ENCODE measurements around the gene PTPN6. TPM values are rescaled to one million over a fixed set of nuclear protein-coding genes. Genes with fewer than 3 reads are reported as not detected.
A peak's percentile ranks its signal among the peaks of the same experiment; 100 is the strongest.

PTPN6 gene
- total RNA-seq, 4 donors from 2014 or later = 18.5 to 59.1 (median 39.4) TPM

DNA sequence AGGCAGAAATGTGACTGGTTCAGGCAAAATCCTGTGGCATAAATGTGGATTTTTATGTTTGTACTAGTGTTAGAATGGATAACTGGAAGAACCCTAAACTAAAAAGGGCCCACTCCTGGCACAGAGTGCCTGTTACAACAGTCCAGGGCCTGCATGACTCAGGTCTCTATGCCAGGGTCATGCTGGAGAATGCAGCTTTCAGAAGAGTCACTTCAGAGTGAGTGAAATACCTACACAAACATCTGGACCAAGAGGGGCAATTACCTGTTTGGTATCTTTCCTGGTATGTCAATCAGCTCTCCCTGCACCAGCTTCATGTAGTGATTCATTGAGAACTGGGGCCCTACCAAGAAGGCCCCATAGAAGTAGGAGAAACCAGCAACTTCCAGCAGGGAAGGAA lies 29.6 kb downstream of the PTPN6 start:
- Histone ChIP-seq H3K9me3 (no peaks in the 10 kb centered on the region), H3K36me3 (peaks cover 62% of the 10 kb centered on the region), H3K4me3 (no peak overlapping the region), H3K27ac (no peak overlapping the region), H3K27me3 (no peaks in the 10 kb centered on the region), H3K4me1 (peaks cover 16% of the 10 kb centered on the region)
- no peak for DNase-seq (ENCODE audit: low spot score in 2 of 2)
- TF ChIP-seq POLR2AphosphoS5 (IDR thresholded peaks at IDR 0.05) = no peak
- TF ChIP-seq EP300 (IDR thresholded peaks at IDR 0.05) = no peak
- TF ChIP-seq POLR2A (IDR thresholded peaks at IDR 0.05) = no peak
- TF ChIP-seq, protein P1, sequence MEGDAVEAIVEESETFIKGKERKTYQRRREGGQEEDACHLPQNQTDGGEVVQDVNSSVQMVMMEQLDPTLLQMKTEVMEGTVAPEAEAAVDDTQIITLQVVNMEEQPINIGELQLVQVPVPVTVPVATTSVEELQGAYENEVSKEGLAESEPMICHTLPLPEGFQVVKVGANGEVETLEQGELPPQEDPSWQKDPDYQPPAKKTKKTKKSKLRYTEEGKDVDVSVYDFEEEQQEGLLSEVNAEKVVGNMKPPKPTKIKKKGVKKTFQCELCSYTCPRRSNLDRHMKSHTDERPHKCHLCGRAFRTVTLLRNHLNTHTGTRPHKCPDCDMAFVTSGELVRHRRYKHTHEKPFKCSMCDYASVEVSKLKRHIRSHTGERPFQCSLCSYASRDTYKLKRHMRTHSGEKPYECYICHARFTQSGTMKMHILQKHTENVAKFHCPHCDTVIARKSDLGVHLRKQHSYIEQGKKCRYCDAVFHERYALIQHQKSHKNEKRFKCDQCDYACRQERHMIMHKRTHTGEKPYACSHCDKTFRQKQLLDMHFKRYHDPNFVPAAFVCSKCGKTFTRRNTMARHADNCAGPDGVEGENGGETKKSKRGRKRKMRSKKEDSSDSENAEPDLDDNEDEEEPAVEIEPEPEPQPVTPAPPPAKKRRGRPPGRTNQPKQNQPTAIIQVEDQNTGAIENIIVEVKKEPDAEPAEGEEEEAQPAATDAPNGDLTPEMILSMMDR (IDR thresholded peaks at IDR 0.05) = no peak

GRCh38 chr12:6981152-6982052 lies 30.2 kb downstream of the PTPN6 start:
- no peak for TF ChIP-seq EP300 (IDR thresholded peaks at IDR 0.05)
- TF ChIP-seq, protein P1 (IDR thresholded peaks at IDR 0.05) = no peak
- H3K27me3 ChIP-seq = no peaks in the 10 kb centered on the region
- H3K27ac ChIP-seq = no peak overlapping the region
- WGBS = 89% methylated on average over 10 of the region's 10 CpGs
- no peaks in the 10 kb centered on the region for H3K9me3 ChIP-seq
- no peak for DNase-seq (ENCODE audit: low spot score in 2 of 2)
- H3K36me3 ChIP-seq = peaks cover 59% of the 10 kb centered on the region
- peaks cover 16% of the 10 kb centered on the region for H3K4me1 ChIP-seq
- no peak overlapping the region for H3K4me3 ChIP-seq

- Histone ChIP-seq H3K9me3 (no peaks in the 10 kb centered on the region), H3K27ac (no peak overlapping the region), H3K4me3 (no peak overlapping the region), H3K36me3 (peaks cover 50% of the 10 kb centered on the region), H3K27me3 (no peaks in the 10 kb centered on the region), H3K4me1 (peaks cover 16% of the 10 kb centered on the region)
- 89% methylated on average over 7 of the region's 7 CpGs for WGBS
- DNase-seq (ENCODE audit: low spot score in 2 of 2) = no peak
- TF ChIP-seq POLR2AphosphoS5 (IDR thresholded peaks at IDR 0.05) = no peak
- TF ChIP-seq POLR2A (IDR thresholded peaks at IDR 0.05) = no peak
- no peak for TF ChIP-seq EP300 (IDR thresholded peaks at IDR 0.05)
Observed at GRCh38 chr12:6982532-6982931, 31.4 kb downstream of the PTPN6 start.

DNA sequence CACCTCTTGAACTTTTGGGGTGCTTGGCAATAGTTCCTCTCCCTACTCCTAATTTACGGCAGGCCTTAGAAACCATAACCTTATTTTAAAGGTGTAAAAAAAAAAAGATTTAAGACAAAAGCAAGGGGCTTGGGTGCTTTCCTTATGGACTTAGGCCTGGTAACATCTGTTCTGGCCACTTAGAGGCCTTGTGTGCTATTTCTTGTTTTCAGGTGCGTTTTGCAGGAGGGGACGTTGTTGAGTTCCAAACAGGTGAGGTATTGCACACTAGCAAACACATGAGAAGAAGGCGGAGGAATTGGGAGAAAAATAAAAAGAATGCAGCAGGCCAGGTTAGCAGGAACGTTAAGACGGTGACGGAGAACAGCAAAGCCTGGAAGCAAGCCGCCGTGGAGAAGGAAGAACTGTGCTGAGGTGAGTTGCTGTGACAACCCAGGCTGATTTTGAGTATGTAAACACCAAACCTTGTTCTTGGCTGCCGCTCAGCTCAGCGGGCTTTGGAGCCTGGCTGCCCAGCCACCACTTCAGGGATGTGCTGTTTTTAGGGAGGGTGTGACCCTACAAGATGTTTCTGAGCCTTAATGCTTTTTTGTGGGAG lies 36.9 kb downstream of the PTPN6 start:
- no peaks in the 10 kb centered on the region for H3K27me3 ChIP-seq
- H3K4me3 ChIP-seq = no peak overlapping the region
- no peaks in the 10 kb centered on the region for H3K9me3 ChIP-seq
- TF ChIP-seq EP300 (IDR thresholded peaks at IDR 0.05) = no peak
- no peak for TF ChIP-seq POLR2AphosphoS5 (IDR thresholded peaks at IDR 0.05)
- TF ChIP-seq, protein P1 (IDR thresholded peaks at IDR 0.05) = no peak
- TF ChIP-seq POLR2A (IDR thresholded peaks at IDR 0.05) = no peak
- no peak for DNase-seq (ENCODE audit: low spot score in 2 of 2)
- H3K36me3 ChIP-seq = peaks cover 16% of the 10 kb centered on the region
- WGBS = 69% methylated on average over 11 of the region's 11 CpGs
- peak overlapping the region; percentile 71 for H3K27ac ChIP-seq
- peaks cover 5% of the 10 kb centered on the region for H3K4me1 ChIP-seq

DNA sequence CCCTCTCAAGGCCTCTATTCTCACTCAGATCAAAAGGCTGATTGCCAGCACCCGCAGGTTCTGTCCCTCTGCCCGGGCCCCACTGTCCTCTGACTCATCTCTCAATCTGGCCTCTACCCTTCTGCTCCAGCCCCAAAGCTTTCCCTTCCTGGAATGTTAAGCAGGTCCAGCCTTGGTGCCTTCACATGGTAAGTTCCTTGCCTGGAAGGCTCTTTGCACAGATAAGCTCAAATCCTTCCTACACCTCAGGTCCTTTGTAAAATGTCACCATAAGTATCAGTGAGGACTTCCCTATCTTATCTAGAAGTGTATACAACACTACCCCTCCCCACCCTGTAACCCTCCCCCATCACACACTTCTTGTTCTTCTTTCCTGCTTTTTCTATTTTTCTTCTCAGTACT lies 44.9 kb downstream of the PTPN6 start:
- peaks cover 13% of the 10 kb centered on the region for H3K4me1 ChIP-seq
- DNase-seq (ENCODE audit: low spot score in 2 of 2) = no peak
- no peaks in the 10 kb centered on the region for H3K9me3 ChIP-seq
- H3K4me3 ChIP-seq = no peak overlapping the region
- H3K36me3 ChIP-seq = peaks cover 8% of the 10 kb centered on the region
- H3K27me3 ChIP-seq = no peaks in the 10 kb centered on the region
- TF ChIP-seq EP300 (IDR thresholded peaks at IDR 0.05) (no peak), POLR2A (IDR thresholded peaks at IDR 0.05) (no peak), POLR2AphosphoS5 (IDR thresholded peaks at IDR 0.05) (no peak)
- TF ChIP-seq, protein P1 (IDR thresholded peaks at IDR 0.05) = no peak
- H3K27ac ChIP-seq = no peak overlapping the region
- WGBS = 55% methylated on average over 2 of the region's 2 CpGs

Data from suprapubic skin (tissue), 4 donors.